Measurements from ENCODE around the gene FGF4.

FGF4 gene

GRCh38 chr11:69818603-69819441 is 43.7 kb upstream of the FGF4 start, which contains the start of gene FGF3:
FGF3 (minus strand) TSS chr11:69819416; CDS start chr11:69818933, 483 bp downstream.
- no peak for DNase-seq (ENCODE audit: low read depth, low spot score)
- CTCF ChIA-PET = no interaction called here
- H3K4me3 ChIP-seq (ENCODE audit: low read depth, low read length) = no peak within 1 kb of the TSS
- POLR2A ChIA-PET = no interaction called here
- TF ChIP-seq, protein P1, sequence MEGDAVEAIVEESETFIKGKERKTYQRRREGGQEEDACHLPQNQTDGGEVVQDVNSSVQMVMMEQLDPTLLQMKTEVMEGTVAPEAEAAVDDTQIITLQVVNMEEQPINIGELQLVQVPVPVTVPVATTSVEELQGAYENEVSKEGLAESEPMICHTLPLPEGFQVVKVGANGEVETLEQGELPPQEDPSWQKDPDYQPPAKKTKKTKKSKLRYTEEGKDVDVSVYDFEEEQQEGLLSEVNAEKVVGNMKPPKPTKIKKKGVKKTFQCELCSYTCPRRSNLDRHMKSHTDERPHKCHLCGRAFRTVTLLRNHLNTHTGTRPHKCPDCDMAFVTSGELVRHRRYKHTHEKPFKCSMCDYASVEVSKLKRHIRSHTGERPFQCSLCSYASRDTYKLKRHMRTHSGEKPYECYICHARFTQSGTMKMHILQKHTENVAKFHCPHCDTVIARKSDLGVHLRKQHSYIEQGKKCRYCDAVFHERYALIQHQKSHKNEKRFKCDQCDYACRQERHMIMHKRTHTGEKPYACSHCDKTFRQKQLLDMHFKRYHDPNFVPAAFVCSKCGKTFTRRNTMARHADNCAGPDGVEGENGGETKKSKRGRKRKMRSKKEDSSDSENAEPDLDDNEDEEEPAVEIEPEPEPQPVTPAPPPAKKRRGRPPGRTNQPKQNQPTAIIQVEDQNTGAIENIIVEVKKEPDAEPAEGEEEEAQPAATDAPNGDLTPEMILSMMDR (IDR thresholded peaks at IDR 0.05; ENCODE audit: insufficient read depth, low read length, missing control alignments) = no peak

- DNase-seq (ENCODE audit: low read depth, low spot score) = no peak
- POLR2A ChIA-PET = no interaction called here
- CTCF ChIA-PET = no interaction called here
- TF ChIP-seq, protein P1 (IDR thresholded peaks at IDR 0.05; ENCODE audit: insufficient read depth, low read length, missing control alignments) = no peak
- H3K4me3 ChIP-seq (ENCODE audit: low read depth, low read length) = no peak overlapping the region
Observed at GRCh38 chr11:69818231-69818602, 43.1 kb upstream of the FGF4 start.

DNA sequence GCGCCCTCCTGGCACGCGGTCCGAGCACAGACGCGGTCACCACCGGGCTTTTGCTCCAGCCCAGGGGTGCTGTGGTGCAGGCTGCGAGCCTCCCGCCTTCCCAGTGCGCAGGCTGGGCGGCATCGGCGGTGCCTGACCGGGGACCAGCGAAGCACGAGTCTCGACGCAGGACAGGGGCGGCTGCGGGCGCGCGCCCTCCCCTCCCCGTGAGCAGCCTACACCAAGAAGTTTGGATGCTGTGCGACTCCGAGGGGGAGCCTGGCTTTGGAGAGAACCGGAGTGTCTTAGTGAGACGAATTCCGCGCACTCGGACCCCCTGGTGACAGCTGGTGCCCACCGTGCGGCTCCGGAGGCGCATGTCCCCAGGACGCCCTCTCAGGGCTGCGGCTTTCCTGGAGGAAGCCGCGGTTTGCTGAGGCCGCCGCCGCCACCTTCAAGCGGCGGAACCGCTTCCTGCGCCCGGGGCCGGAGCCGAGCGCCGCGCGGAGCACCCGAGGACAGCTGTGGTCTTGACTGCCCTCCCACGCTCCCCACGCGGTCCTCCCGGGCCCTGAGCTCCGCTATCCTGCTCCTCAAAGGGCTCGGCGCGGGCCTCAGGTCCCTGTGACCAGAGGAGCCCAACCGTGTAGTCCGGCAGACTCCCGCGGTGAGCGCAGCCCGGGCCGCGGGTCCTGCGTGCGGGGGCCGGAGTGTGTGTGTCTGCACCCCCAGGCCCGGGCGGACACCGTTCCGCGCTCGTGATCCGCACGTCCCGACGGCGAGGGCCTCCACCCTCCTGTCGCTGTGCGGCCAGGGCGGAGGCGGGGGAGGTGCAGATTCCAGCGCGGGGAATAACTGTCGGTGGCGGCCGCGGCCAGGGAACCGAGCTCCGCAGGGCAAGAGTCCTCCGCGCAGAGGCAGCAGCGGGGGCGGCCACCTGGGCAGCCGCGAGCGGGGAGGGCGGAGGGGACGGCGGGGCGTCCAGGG is 42.4 kb upstream of the FGF4 start:
- ChIA-PET POLR2A (no interaction called here), CTCF (interaction anchor here (0.9 kb wide), 1 partner anchor 12 kb away, joined by 3 read pairs; no protein-coding TSS in a partner anchor)
- TF ChIP-seq, protein P1 (IDR thresholded peaks at IDR 0.05; ENCODE audit: insufficient read depth, low read length, missing control alignments) = no peak
- no peak overlapping the region for H3K4me3 ChIP-seq (ENCODE audit: low read depth, low read length)
- no peak for DNase-seq (ENCODE audit: low read depth, low spot score)

- CTCF ChIA-PET = interaction anchor here (0.9 kb wide), 1 partner anchor 12 kb away, joined by 3 read pairs; no protein-coding TSS in a partner anchor
- DNase-seq (ENCODE audit: low read depth, low spot score) = no peak
Observed at GRCh38 chr11:69816671-69817070, 41.5 kb upstream of the FGF4 start.

DNA sequence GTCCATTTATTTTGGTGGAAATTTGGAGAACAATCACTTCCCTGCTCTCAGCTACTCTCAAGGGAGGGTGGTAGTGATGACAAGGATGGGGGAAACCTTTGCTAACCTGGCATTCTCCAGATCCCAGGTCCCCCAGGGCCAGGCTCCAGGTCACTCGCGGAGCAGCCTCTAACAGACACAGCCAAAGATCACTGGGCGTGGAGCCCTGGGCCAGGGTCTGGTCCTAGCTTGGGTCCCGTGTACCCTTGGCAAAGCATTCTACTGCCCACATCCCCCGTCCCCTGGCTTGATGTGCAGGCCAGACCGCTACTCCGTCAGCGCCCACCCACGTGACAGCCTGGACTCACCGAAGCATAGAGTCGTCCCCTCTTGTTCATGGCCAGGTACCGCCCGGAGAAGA is 40.8 kb upstream of the FGF4 start:
- TF ChIP-seq, protein P1 (IDR thresholded peaks at IDR 0.05; ENCODE audit: insufficient read depth, low read length, missing control alignments) = no peak

More at GRCh38 chr11:69816671-69817070, 41.5 kb upstream of the FGF4 start:
- TF ChIP-seq, protein P1 (IDR thresholded peaks at IDR 0.05; ENCODE audit: insufficient read depth, low read length, missing control alignments) = no peak
- H3K4me3 ChIP-seq (ENCODE audit: low read depth, low read length) = no peak overlapping the region
- POLR2A ChIA-PET = no interaction called here

GRCh38 chr11:69814902-69815301 is 39.8 kb upstream of the FGF4 start:
- ChIA-PET POLR2A (no interaction called here), CTCF (no interaction called here)
- H3K4me3 ChIP-seq (ENCODE audit: low read depth, low read length) = no peak overlapping the region
- no peak for DNase-seq (ENCODE audit: low read depth, low spot score)
- TF ChIP-seq, protein P1 (IDR thresholded peaks at IDR 0.05; ENCODE audit: insufficient read depth, low read length, missing control alignments) = no peak

More for the DNA sequence above, 40.8 kb upstream of the FGF4 start:
- CTCF ChIA-PET = no interaction called here
- POLR2A ChIA-PET = no interaction called here
- DNase-seq (ENCODE audit: low read depth, low spot score) = no peak
- no peak overlapping the region for H3K4me3 ChIP-seq (ENCODE audit: low read depth, low read length)

All from AG04449 (cell line).